Endothelial cell of umbilical vein (primary cell): ENCODE measurements around the gene ARL8B. TPM values are rescaled to one million over a fixed set of nuclear protein-coding genes. Genes with fewer than 3 reads are reported as not detected.
A peak's percentile ranks its signal among the peaks of the same experiment; 100 is the strongest.
"Not testable (repeated sequence)": the region's sequence is repeated elsewhere in the genome, so short reads cannot be mapped to it uniquely, and the experiment has no call there.

ENCODE experiments used
- BruUV-seq: library from RNA; stranded (reverse); fragments of 400-500 nt; replicated peaks from 2 replicates; lab custom pipeline; 2021; lab: Mats Ljungman, UMichigan
- CTCF ChIA-PET: fragments of 300-600, 350-600 bp; sonication (Branson Sonifier 250); formaldehyde crosslinking; loops from one replicate; lab custom pipeline; 2021; ENCODE audit warnings: antibody characterized with exemption, inconsistent platforms; lab: Charles Lee
- POLR2A ChIA-PET: fragments of 300-600, 350-600 bp; sonication (Branson Sonifier 250); formaldehyde crosslinking; loops from one replicate; lab custom pipeline; 2021; ENCODE audit warnings: antibody characterized with exemption, inconsistent platforms; lab: Charles Lee
- DNase-seq: peaks from one replicate; pipeline ENCODE4 v3.0.0-alpha.2; 2011; ENCODE audit warnings: low read depth, low spot score
- FAIRE-seq: peaks from 2 replicates; lab custom pipeline; 2011; peaks lifted over from hg19 to GRCh38; lab: Jason Lieb, UNC
- H2AFZ ChIP-seq: 2 replicates; pipeline ENCODE4 v1.6.0; 2012; ENCODE audit warnings: low read depth, low read length, control low read depth, inconsistent platforms
- H3K27ac ChIP-seq: 2 replicates; pipeline ENCODE4 v1.5.1; 2011; ENCODE audit warnings: low read depth, mild to moderate bottlenecking, control low read depth, low read length, moderate library complexity; ENCODE audit not compliant: insufficient read depth
- H3K27me3 ChIP-seq, 2 experiments: 2 replicates each; pipeline versions ENCODE4 v1.6.0 to v1.6.1; 2011; ENCODE audit warnings: low read length in 2 of 2, mixed read lengths in 1 of 2; ENCODE audit not compliant: control insufficient read depth in 2 of 2, insufficient read depth in 2 of 2
- H3K36me3 ChIP-seq, 2 experiments: 2 replicates in 1 of 2; 3 replicates in 1 of 2; pipeline ENCODE4 v1.5.1; 2011; ENCODE audit warnings: low read length in 2 of 2, mild to moderate bottlenecking in 1 of 2, moderate library complexity in 1 of 2; ENCODE audit not compliant: control insufficient read depth in 2 of 2, insufficient read depth in 2 of 2; ENCODE audit errors: extremely low read depth in 1 of 2
- H3K4me1 ChIP-seq: 3 replicates; pipeline ENCODE4 v1.5.1; 2011; ENCODE audit warnings: mild to moderate bottlenecking, low read length; ENCODE audit not compliant: control insufficient read depth, insufficient read depth; ENCODE audit errors: extremely low read depth
- H3K4me2 ChIP-seq: 2 replicates; pipeline ENCODE4 v1.6.1; 2011; ENCODE audit warnings: low read length, control low read depth, mixed read lengths; ENCODE audit not compliant: insufficient read depth
- H3K4me3 ChIP-seq, 3 experiments: fragments of 200-600 bp in 1 of 3; sonication (generic), shearing (Covaris generic) in 1 of 3; replicated peaks in 1 of 3; 2 replicates each; pipeline ENCODE4 v1.5.1; 2011 to 2016; ENCODE audit warnings: control low read depth in 3 of 3, low read length in 3 of 3, mild to moderate bottlenecking in 2 of 3, inconsistent platforms in 1 of 3, low read depth in 1 of 3, moderate library complexity in 1 of 3; ENCODE audit not compliant: insufficient read depth in 1 of 3
- H3K79me2 ChIP-seq: 2 replicates; pipeline ENCODE4 v1.6.0; 2012; ENCODE audit warnings: low read length, inconsistent platforms; ENCODE audit not compliant: control insufficient read depth, insufficient read depth
- H3K9ac ChIP-seq: replicated peaks from 2 replicates; pipeline ENCODE3; 2011; ENCODE audit warnings: low read length, control low read depth; ENCODE audit not compliant: insufficient read depth; ENCODE audit errors: extremely low read depth
- H3K9me1 ChIP-seq: replicated peaks from 3 replicates; pipeline ENCODE4 v1.6.0; 2011; ENCODE audit warnings: mild to moderate bottlenecking, low read length; ENCODE audit not compliant: control insufficient read depth, insufficient read depth; ENCODE audit errors: extremely low read depth
- H3K9me3 ChIP-seq: replicated peaks from 2 replicates; pipeline ENCODE4 v1.5.1; 2012; ENCODE audit warnings: low read length, inconsistent platforms; ENCODE audit not compliant: control insufficient read depth, insufficient read depth
- H4K20me1 ChIP-seq: replicated peaks from 2 replicates; pipeline ENCODE3; 2011; ENCODE audit warnings: mild to moderate bottlenecking, low read length; ENCODE audit not compliant: control insufficient read depth, insufficient read depth; ENCODE audit errors: extremely low read depth
- CTCF ChIP-seq, 2 donors: IDR thresholded peaks; 1 replicate in 1 of 2; 2 replicates in 1 of 2; pipeline ENCODE4 v1.5.1; 2011; ENCODE audit warnings: low read length in 2 of 2, mild to moderate bottlenecking in 2 of 2, moderate library complexity in 2 of 2, control low read depth in 1 of 2, inconsistent platforms in 1 of 2, low read depth in 1 of 2; ENCODE audit not compliant: insufficient read depth in 1 of 2; ENCODE audit errors: extremely low read depth in 1 of 2
- EZH2 ChIP-seq: IDR thresholded peaks from 2 replicates; pipeline ENCODE4 v1.6.1; 2012; ENCODE audit warnings: borderline replicate concordance, low read depth, mild to moderate bottlenecking, moderate library complexity, low read length, inconsistent platforms; ENCODE audit not compliant: severe bottlenecking
- FOS ChIP-seq: IDR thresholded peaks from 2 replicates; pipeline ENCODE4 v1.6.1; 2011; ENCODE audit warnings: mild to moderate bottlenecking, low read length, moderate library complexity, borderline replicate concordance; ENCODE audit not compliant: insufficient read depth
- GATA2 ChIP-seq: IDR thresholded peaks from 2 replicates; pipeline ENCODE4 v1.7.0; 2011; ENCODE audit warnings: low read depth, mild to moderate bottlenecking, moderate library complexity, mixed read lengths, low read length; ENCODE audit not compliant: insufficient read length, insufficient read depth
- JUN ChIP-seq: IDR thresholded peaks from 2 replicates; pipeline ENCODE4 v1.6.1; 2011; ENCODE audit warnings: borderline replicate concordance, low read depth; ENCODE audit not compliant: insufficient read length, insufficient read depth
- MYC ChIP-seq: IDR thresholded peaks from one replicate; pipeline ENCODE4 v1.6.1; 2011; ENCODE audit warnings: mild to moderate bottlenecking, low read depth, low read length
- POLR2A ChIP-seq: IDR thresholded peaks from 2 replicates; pipeline ENCODE4 v1.6.1; 2012; ENCODE audit warnings: low read depth, mild to moderate bottlenecking, control low read depth, low read length
- POLR2AphosphoS5 ChIP-seq: IDR thresholded peaks from 2 replicates; pipeline ENCODE4 v1.6.1; 2012; ENCODE audit warnings: low read depth, mild to moderate bottlenecking, control low read depth, low read length, moderate library complexity; ENCODE audit not compliant: insufficient read depth
- dilution Hi-C: fragments of 300-500 bp; cut with MboI; formaldehyde crosslinking; loops from one replicate; pipeline ENCODE4 v1.15.0; 2019; ENCODE audit warnings: low sequenced_read_pairs; ENCODE audit not compliant: extremely low pct_ligation_motif_present
- intact Hi-C: fragments of 100-400 bp; cut with micrococcal nuclease; formaldehyde crosslinking; loops from one replicate; pipeline ENCODE4 v1.10.0; 2022
- polyA plus RNA-seq, 4 experiments: library from polyadenylated mRNA; depleted of rRNA in 3 of 4; stranded (reverse) in 3 of 4; unstranded in 1 of 4; fragments of >200 nt; gene quantifications; 2 replicates each; pipeline versions ENCODE4 v1.2.1 to v1.2.3, GENCODE V29; 2011 to 2012; ENCODE audit warnings: missing spikeins in 1 of 4
- total RNA-seq: library from RNA; stranded (reverse); gene quantifications from 2 replicates; pipeline ENCODE4 v1.2.3, GENCODE V29; 2021
- TF ChIP-seq, protein P1 (sequence below): IDR thresholded peaks from 2 replicates; pipeline ENCODE4 v1.6.1; 2011; ENCODE audit not compliant: insufficient read depth, insufficient read length

The ARL8B gene
- total and polyA plus RNA-seq, 2 donors (not counting 3 experiments of a cell fraction or from before 2014, with no cell fraction given) = 32.1 to 58.2 TPM

DNA sequence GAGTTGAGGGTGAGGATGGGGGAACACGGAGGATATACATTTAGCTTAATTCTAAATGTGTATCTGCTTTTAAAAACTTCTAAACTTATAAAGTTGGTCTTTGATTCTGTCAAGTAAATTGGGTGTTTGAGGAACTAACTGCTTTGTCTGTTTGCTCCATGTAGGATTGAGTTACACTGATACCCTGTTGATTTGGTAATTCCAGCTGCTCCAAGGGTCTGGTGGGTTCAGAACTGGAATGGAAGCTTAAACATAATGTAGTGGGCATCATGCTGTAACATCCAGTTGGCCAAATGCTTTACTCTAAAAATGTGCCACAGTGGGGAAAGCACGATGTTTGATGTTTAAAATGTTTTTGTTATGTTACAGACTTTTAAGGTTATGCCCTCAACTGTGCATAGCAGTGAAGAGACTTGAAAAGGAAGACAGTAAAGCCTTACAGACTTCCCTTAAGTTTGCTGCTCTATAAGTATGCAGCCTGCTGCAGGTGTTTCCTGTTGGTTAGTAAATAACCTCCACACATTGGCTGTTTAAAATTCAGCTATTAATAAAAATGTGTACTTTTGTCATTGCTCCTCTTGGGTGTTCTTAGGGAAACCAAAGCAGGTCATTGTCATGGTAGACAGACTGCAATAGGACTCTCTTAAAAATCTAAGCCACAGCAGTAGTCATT, 59.5 kb downstream of the ARL8B start:
- H3K4me3 ChIP-seq = no peak overlapping the region
- TF ChIP-seq EZH2 = no peak
- no peak for TF ChIP-seq JUN
- TF ChIP-seq POLR2A = no peak
- TF ChIP-seq FOS = no peak
- TF ChIP-seq MYC = no peak
- TF ChIP-seq, protein P1, sequence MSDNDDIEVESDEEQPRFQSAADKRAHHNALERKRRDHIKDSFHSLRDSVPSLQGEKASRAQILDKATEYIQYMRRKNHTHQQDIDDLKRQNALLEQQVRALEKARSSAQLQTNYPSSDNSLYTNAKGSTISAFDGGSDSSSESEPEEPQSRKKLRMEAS = no peak
- no peak for TF ChIP-seq GATA2
- TF ChIP-seq CTCF (IDR thresholded peaks at IDR 0.05; ENCODE audit: extremely low read depth in 1 of 2, insufficient read depth in 1 of 2, low read depth in 1 of 2, low read length in 2 of 2) = no peak
- no peak for TF ChIP-seq POLR2AphosphoS5
- H4K20me1 ChIP-seq = no peaks in the 10 kb centered on the region
- CTCF ChIA-PET = interaction anchor here (1.1 to 1.7 kb wide), 3 partner anchors 10 to 470 kb away, joined by 3 to 5 read pairs (median 4); no protein-coding TSS in a partner anchor
- intact Hi-C loops = no loop called here
- no TSS peak for BruUV-seq
- H3K9ac ChIP-seq = no peak overlapping the region
- H2AFZ ChIP-seq = no peak overlapping the region
- POLR2A ChIA-PET = interaction anchor here (0.6 kb wide), 1 partner anchor 595 kb away, joined by 3 read pairs; no protein-coding TSS in a partner anchor
- H3K27me3 ChIP-seq = no peaks in the 10 kb centered on the region
- no peaks in the 10 kb centered on the region for H3K79me2 ChIP-seq
- no peaks in the 10 kb centered on the region for H3K9me3 ChIP-seq
- H3K4me2 ChIP-seq = peak overlapping the region; percentile 33
- no peaks in the 10 kb centered on the region for H3K9me1 ChIP-seq
- peaks cover 5 to 6% of the 10 kb centered on the region in 2 experiments for H3K36me3 ChIP-seq
- DNase-seq (peak; percentile 63), FAIRE-seq (peak; percentile 68)
- no peak overlapping the region for H3K27ac ChIP-seq
- peaks cover 19% of the 10 kb centered on the region for H3K4me1 ChIP-seq
- dilution Hi-C loops = no loop called here

GRCh38 chr3:5183714-5184113, 61.6 kb downstream of the ARL8B start:
- DNase-seq, FAIRE-seq, H3K36me3 ChIP-seq, H3K27ac ChIP-seq, H4K20me1 ChIP-seq, intact Hi-C loops, POLR2A ChIA-PET, BruUV-seq, H3K9me3 ChIP-seq, H3K9me1 ChIP-seq, H3K4me3 ChIP-seq, H3K9ac ChIP-seq, H3K4me2 ChIP-seq, dilution Hi-C loops, H2AFZ ChIP-seq, H3K27me3 ChIP-seq: not testable (repeated sequence)
- peaks cover 12% of the 10 kb centered on the region for H3K79me2 ChIP-seq
- peaks cover 24% of the 10 kb centered on the region for H3K4me1 ChIP-seq
- CTCF ChIA-PET = interaction anchor here (1.0 to 1.3 kb wide), 3 partner anchors 9 to 24 kb away, joined by 3 to 4 read pairs (median 3); no protein-coding TSS in a partner anchor
